ENCODE measurements around the gene USP12.

The USP12 gene

GRCh38 chr13:27208514-27208913, 36.9 kb upstream of the USP12 start:
- Histone ChIP-seq H3K4me1 (ENCODE audit: control extremely low read depth in 1 of 4, control insufficient read depth in 4 of 4, insufficient read depth in 4 of 4, low read length in 3 of 4) (no peaks in the 10 kb centered on the region), H3K36me3 (ENCODE audit: control insufficient read depth in 4 of 4, insufficient read depth in 4 of 4, low read length in 3 of 4) (no peaks in the 10 kb centered on the region), H3K27ac (ENCODE audit: insufficient read depth in 1 of 2, low read depth in 1 of 2, low read length in 2 of 2, poor library complexity in 1 of 2, severe bottlenecking in 2 of 2) (no peak overlapping the region), H3K4me3 (ENCODE audit: control insufficient read depth in 1 of 7, extremely low read depth in 1 of 7, insufficient read depth in 4 of 7, low read depth in 2 of 7, low read length in 6 of 7) (no peak overlapping the region), H3K27me3 (replicated peaks in 2 of 5; ENCODE audit: control insufficient read depth in 4 of 5, insufficient read depth in 5 of 5, low read length in 4 of 5) (no peaks in the 10 kb centered on the region), H3K9me3 (ENCODE audit: control extremely low read depth in 1 of 5, control insufficient read depth in 4 of 5, insufficient read depth in 2 of 5, low read depth in 1 of 5, low read length in 4 of 5) (peaks cover 2 to 14% (median 9%) of the 10 kb centered on the region in 5 experiments)
- CTCF ChIA-PET, result interaction anchor here (0.6 kb wide), 1 partner anchor 181 kb away, joined by 5 read pairs; no protein-coding TSS in a partner anchor
- WGBS (ENCODE audit: insufficient coverage), result no CpG with 5 or more reads among the region's 1 CpG
- DNase-seq, result no peak
- POLR2A ChIA-PET, result no interaction called here

DNA sequence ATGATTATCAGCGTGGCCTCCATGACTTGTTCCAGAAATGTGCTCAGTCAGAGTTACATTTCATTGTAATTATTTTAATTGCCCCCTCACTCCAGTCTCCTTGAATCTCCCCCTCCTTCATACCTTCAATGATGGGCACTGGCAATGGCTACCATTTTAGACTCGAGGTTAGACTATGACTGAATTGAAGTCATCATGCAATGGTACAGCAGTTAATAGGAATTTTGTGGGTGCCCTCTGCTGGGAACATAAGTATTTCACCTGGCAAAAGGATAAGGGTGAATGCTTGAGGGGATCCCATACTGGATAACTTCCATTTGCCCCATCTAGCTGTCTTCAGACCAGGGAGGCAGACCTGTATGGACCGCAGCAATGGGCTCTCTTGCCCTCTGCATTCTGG, 32.2 kb upstream of the USP12 start:
- H3K4me1 ChIP-seq (ENCODE audit: control extremely low read depth in 1 of 4, control insufficient read depth in 4 of 4, insufficient read depth in 4 of 4, low read length in 3 of 4), result no peaks in the 10 kb centered on the region
- ChIA-PET POLR2A (no interaction called here), CTCF (interaction anchor here (1.1 to 2.1 kb wide), 3 partner anchors 218 to 257 kb away, joined by 3 to 8 read pairs (median 3); no protein-coding TSS in a partner anchor)
- H3K36me3 ChIP-seq (ENCODE audit: control insufficient read depth in 4 of 4, insufficient read depth in 4 of 4, low read length in 3 of 4), result no peaks in the 10 kb centered on the region
- H3K27ac ChIP-seq (ENCODE audit: insufficient read depth in 1 of 2, low read depth in 1 of 2, low read length in 2 of 2, poor library complexity in 1 of 2, severe bottlenecking in 2 of 2), result no peak overlapping the region
- no peaks in the 10 kb centered on the region for H3K27me3 ChIP-seq (replicated peaks in 2 of 5; ENCODE audit: control insufficient read depth in 4 of 5, insufficient read depth in 5 of 5, low read length in 4 of 5)
- DNase-seq, result peak; percentile 20 to 38 (median 23)
- WGBS (ENCODE audit: insufficient coverage), result 86% methylated on average over 2 of the region's 3 CpGs
- H3K9me3 ChIP-seq (ENCODE audit: control extremely low read depth in 1 of 5, control insufficient read depth in 4 of 5, insufficient read depth in 2 of 5, low read depth in 1 of 5, low read length in 4 of 5), result peaks cover 0 to 1% (median 0%) of the 10 kb centered on the region in 5 experiments
- no peak overlapping the region for H3K4me3 ChIP-seq (ENCODE audit: control insufficient read depth in 1 of 7, extremely low read depth in 1 of 7, insufficient read depth in 4 of 7, low read depth in 2 of 7, low read length in 6 of 7)

GRCh38 chr13:27203186-27203585, 31.6 kb upstream of the USP12 start:
- Histone ChIP-seq H3K4me1 (ENCODE audit: control extremely low read depth in 1 of 4, control insufficient read depth in 4 of 4, insufficient read depth in 4 of 4, low read length in 3 of 4) (no peaks in the 10 kb centered on the region), H3K9me3 (ENCODE audit: control extremely low read depth in 1 of 5, control insufficient read depth in 4 of 5, insufficient read depth in 2 of 5, low read depth in 1 of 5, low read length in 4 of 5) (no peaks in the 10 kb centered on the region), H3K27ac (ENCODE audit: insufficient read depth in 1 of 2, low read depth in 1 of 2, low read length in 2 of 2, poor library complexity in 1 of 2, severe bottlenecking in 2 of 2) (no peak overlapping the region), H3K36me3 (ENCODE audit: control insufficient read depth in 4 of 4, insufficient read depth in 4 of 4, low read length in 3 of 4) (no peaks in the 10 kb centered on the region), H3K27me3 (replicated peaks in 2 of 5; ENCODE audit: control insufficient read depth in 4 of 5, insufficient read depth in 5 of 5, low read length in 4 of 5) (no peaks in the 10 kb centered on the region), H3K4me3 (ENCODE audit: control insufficient read depth in 1 of 7, extremely low read depth in 1 of 7, insufficient read depth in 4 of 7, low read depth in 2 of 7, low read length in 6 of 7) (no peak overlapping the region)
- no CpG with 5 or more reads among the region's 4 CpGs for WGBS (ENCODE audit: insufficient coverage)
- ChIA-PET POLR2A (no interaction called here), CTCF (interaction anchor here (1.1 to 2.1 kb wide), 3 partner anchors 218 to 256 kb away, joined by 3 to 8 read pairs (median 3); no protein-coding TSS in a partner anchor)
- no peak for DNase-seq

- no peak for DNase-seq
- ChIA-PET CTCF (no interaction called here), POLR2A (no interaction called here)
- H3K27me3 ChIP-seq (replicated peaks in 2 of 5; ENCODE audit: control insufficient read depth in 4 of 5, insufficient read depth in 5 of 5, low read length in 4 of 5), result no peaks in the 10 kb centered on the region
- H3K27ac ChIP-seq (ENCODE audit: insufficient read depth in 1 of 2, low read depth in 1 of 2, low read length in 2 of 2, poor library complexity in 1 of 2, severe bottlenecking in 2 of 2), result no peak overlapping the region
- H3K36me3 ChIP-seq (ENCODE audit: control insufficient read depth in 4 of 4, insufficient read depth in 4 of 4, low read length in 3 of 4), result no peaks in the 10 kb centered on the region
- peaks cover 0 to 4% (median 0%) of the 10 kb centered on the region in 5 experiments for H3K9me3 ChIP-seq (ENCODE audit: control extremely low read depth in 1 of 5, control insufficient read depth in 4 of 5, insufficient read depth in 2 of 5, low read depth in 1 of 5, low read length in 4 of 5)
- H3K4me1 ChIP-seq (ENCODE audit: control extremely low read depth in 1 of 4, control insufficient read depth in 4 of 4, insufficient read depth in 4 of 4, low read length in 3 of 4), result no peaks in the 10 kb centered on the region
- 100% methylated on average over 1 of the region's 1 CpG for WGBS (ENCODE audit: insufficient coverage)
- H3K4me3 ChIP-seq (ENCODE audit: control insufficient read depth in 1 of 7, extremely low read depth in 1 of 7, insufficient read depth in 4 of 7, low read depth in 2 of 7, low read length in 6 of 7), result no peak overlapping the region
These were observed 30.1 kb upstream of the USP12 start for GRCh38 chr13:27201661-27202060.

GRCh38 chr13:27200413-27201070, 28.9 kb upstream of the USP12 start:
- H3K4me3 ChIP-seq (ENCODE audit: control insufficient read depth in 1 of 7, extremely low read depth in 1 of 7, insufficient read depth in 4 of 7, low read depth in 2 of 7, low read length in 6 of 7), result no peak overlapping the region
- H3K4me1 ChIP-seq (ENCODE audit: control extremely low read depth in 1 of 4, control insufficient read depth in 4 of 4, insufficient read depth in 4 of 4, low read length in 3 of 4), result no peaks in the 10 kb centered on the region
- 86% methylated on average over 1 of the region's 1 CpG for WGBS (ENCODE audit: insufficient coverage)
- no peak overlapping the region for H3K27ac ChIP-seq (ENCODE audit: insufficient read depth in 1 of 2, low read depth in 1 of 2, low read length in 2 of 2, poor library complexity in 1 of 2, severe bottlenecking in 2 of 2)
- no peak for DNase-seq
- ChIA-PET CTCF (no interaction called here), POLR2A (no interaction called here)
- H3K27me3 ChIP-seq (replicated peaks in 2 of 5; ENCODE audit: control insufficient read depth in 4 of 5, insufficient read depth in 5 of 5, low read length in 4 of 5), result peaks cover 0 to 2% (median 0%) of the 10 kb centered on the region in 5 experiments
- H3K36me3 ChIP-seq (ENCODE audit: control insufficient read depth in 4 of 4, insufficient read depth in 4 of 4, low read length in 3 of 4), result no peaks in the 10 kb centered on the region
- H3K9me3 ChIP-seq (ENCODE audit: control extremely low read depth in 1 of 5, control insufficient read depth in 4 of 5, insufficient read depth in 2 of 5, low read depth in 1 of 5, low read length in 4 of 5), result peaks cover 0 to 4% (median 0%) of the 10 kb centered on the region in 5 experiments

GRCh38 chr13:27199696-27200095, 28.1 kb upstream of the USP12 start:
- DNase-seq, result no peak

DNA sequence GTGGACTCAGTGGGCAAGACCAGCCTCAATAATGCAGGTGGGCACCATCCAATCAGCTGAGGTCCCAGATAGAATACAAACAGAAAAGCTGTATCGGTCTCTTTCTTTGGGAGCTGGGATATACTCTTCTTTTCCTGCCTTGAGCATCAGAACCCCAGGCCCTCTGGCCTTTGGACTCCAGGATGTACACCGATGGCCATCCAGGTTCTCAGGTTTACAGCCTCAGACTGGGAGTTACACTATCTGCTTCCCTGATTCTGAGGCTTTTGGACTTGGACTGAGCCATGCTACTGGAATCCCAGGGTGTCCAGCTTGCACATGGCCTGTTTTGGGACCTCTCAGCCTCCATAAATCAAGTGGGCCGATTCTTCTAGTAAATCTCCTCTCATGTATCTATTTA, 27.6 kb upstream of the USP12 start:
- H3K4me1 ChIP-seq (ENCODE audit: control extremely low read depth in 1 of 4, control insufficient read depth in 4 of 4, insufficient read depth in 4 of 4, low read length in 3 of 4), result no peaks in the 10 kb centered on the region

More at GRCh38 chr13:27199696-27200095, 28.1 kb upstream of the USP12 start:
- WGBS (ENCODE audit: insufficient coverage), result 58% methylated on average over 2 of the region's 2 CpGs
- H3K27me3 ChIP-seq (replicated peaks in 2 of 5; ENCODE audit: control insufficient read depth in 4 of 5, insufficient read depth in 5 of 5, low read length in 4 of 5), result peaks cover 0 to 5% (median 0%) of the 10 kb centered on the region in 5 experiments
- POLR2A ChIA-PET, result no interaction called here
- no peaks in the 10 kb centered on the region for H3K4me1 ChIP-seq (ENCODE audit: control extremely low read depth in 1 of 4, control insufficient read depth in 4 of 4, insufficient read depth in 4 of 4, low read length in 3 of 4)
- peaks cover 0 to 4% (median 0%) of the 10 kb centered on the region in 5 experiments for H3K9me3 ChIP-seq (ENCODE audit: control extremely low read depth in 1 of 5, control insufficient read depth in 4 of 5, insufficient read depth in 2 of 5, low read depth in 1 of 5, low read length in 4 of 5)
- H3K4me3 ChIP-seq (ENCODE audit: control insufficient read depth in 1 of 7, extremely low read depth in 1 of 7, insufficient read depth in 4 of 7, low read depth in 2 of 7, low read length in 6 of 7), result no peak overlapping the region
- H3K27ac ChIP-seq (ENCODE audit: insufficient read depth in 1 of 2, low read depth in 1 of 2, low read length in 2 of 2, poor library complexity in 1 of 2, severe bottlenecking in 2 of 2), result no peak overlapping the region
- no peaks in the 10 kb centered on the region for H3K36me3 ChIP-seq (ENCODE audit: control insufficient read depth in 4 of 4, insufficient read depth in 4 of 4, low read length in 3 of 4)
- CTCF ChIA-PET, result interaction anchor here (1.1 kb wide), 1 partner anchor 214 kb away, joined by 3 read pairs; no protein-coding TSS in a partner anchor

More for the DNA sequence above, 27.6 kb upstream of the USP12 start:
- H3K9me3 ChIP-seq (ENCODE audit: control extremely low read depth in 1 of 5, control insufficient read depth in 4 of 5, insufficient read depth in 2 of 5, low read depth in 1 of 5, low read length in 4 of 5), result peaks cover 0 to 4% (median 0%) of the 10 kb centered on the region in 5 experiments
- ChIA-PET POLR2A (no interaction called here), CTCF (interaction anchor here (0.5 to 1.1 kb wide), 2 partner anchors 214 to 225 kb away, joined by 3 read pairs; no protein-coding TSS in a partner anchor)
- no peak for DNase-seq
- H3K36me3 ChIP-seq (ENCODE audit: control insufficient read depth in 4 of 4, insufficient read depth in 4 of 4, low read length in 3 of 4), result no peaks in the 10 kb centered on the region
- 86% methylated on average over 1 of the region's 3 CpGs for WGBS (ENCODE audit: insufficient coverage)
- H3K27me3 ChIP-seq (replicated peaks in 2 of 5; ENCODE audit: control insufficient read depth in 4 of 5, insufficient read depth in 5 of 5, low read length in 4 of 5), result peaks cover 0 to 5% (median 3%) of the 10 kb centered on the region in 5 experiments
- H3K27ac ChIP-seq (ENCODE audit: insufficient read depth in 1 of 2, low read depth in 1 of 2, low read length in 2 of 2, poor library complexity in 1 of 2, severe bottlenecking in 2 of 2), result no peak overlapping the region
- H3K4me3 ChIP-seq (ENCODE audit: control insufficient read depth in 1 of 7, extremely low read depth in 1 of 7, insufficient read depth in 4 of 7, low read depth in 2 of 7, low read length in 6 of 7), result no peak overlapping the region

All from common myeloid progenitor, CD34-positive (primary cell).